GM08714 (cell line): ENCODE measurements around the gene RCSD1.
"Not testable (repeated sequence)": the region's sequence is repeated elsewhere in the genome, so short reads cannot be mapped to it uniquely, and the experiment has no call there.

Experiments
- H3K4me3 ChIP-seq: fragments of 200-500 bp; sonication (Bioruptor generic); 2 replicates; pipeline ENCODE4 v1.5.1; 2014; ENCODE audit warnings: mild to moderate bottlenecking, low read length, inconsistent platforms
- ZNF274 ChIP-seq: IDR thresholded peaks from 2 replicates; pipeline ENCODE4 v1.6.1; 2012; ENCODE audit warnings: mild to moderate bottlenecking, low read depth, low read length

The RCSD1 gene

GRCh38 chr1:167710836-167711235, 80.8 kb downstream of the RCSD1 start:
- no peak overlapping the region for H3K4me3 ChIP-seq
- TF ChIP-seq ZNF274, result no peak

- TF ChIP-seq ZNF274, result no peak
- no peak overlapping the region for H3K4me3 ChIP-seq
Measured at GRCh38 chr1:167711797-167712196, 81.8 kb downstream of the RCSD1 start.

- TF ChIP-seq ZNF274, result no peak
- peak overlapping the region; percentile 92 for H3K4me3 ChIP-seq
Measured at GRCh38 chr1:167713330-167714081, 83.5 kb downstream of the RCSD1 start.

- no peak for TF ChIP-seq ZNF274
- peak overlapping the region; percentile 92 for H3K4me3 ChIP-seq
Measured at GRCh38 chr1:167714098-167714438, 84.0 kb downstream of the RCSD1 start.

DNA sequence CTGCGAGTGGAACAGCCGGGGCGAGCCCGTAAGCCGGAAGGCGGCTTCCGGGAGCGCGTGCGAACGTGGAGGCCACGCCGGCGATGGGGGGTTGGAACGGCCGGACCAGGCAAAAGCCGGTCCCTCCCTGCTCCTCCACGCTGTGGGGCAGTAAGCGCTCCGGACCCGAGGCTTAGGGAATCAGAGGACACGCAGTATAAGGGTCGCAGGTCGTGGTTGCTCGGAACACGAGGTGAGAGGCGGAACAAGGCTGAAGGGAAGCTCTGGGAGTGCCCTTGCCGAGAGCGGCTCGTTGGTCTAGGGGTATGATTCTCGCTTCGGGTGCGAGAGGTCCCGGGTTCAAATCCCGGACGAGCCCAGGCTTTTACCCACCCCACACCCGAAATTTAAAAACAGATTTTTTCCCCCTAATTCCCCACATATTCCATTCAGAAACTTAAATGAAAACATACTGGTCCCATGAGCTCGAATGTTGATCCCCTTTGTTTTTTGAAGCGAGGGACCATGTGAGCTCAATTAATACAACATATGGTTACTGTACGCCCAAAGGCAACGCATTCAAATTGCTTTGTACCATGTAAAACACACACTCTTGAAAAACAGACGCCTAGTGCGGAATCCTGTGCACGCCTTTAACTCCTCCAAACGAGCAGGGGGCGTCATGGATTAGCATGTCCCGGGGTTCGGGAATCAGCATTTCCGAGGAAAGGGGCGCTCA, 84.6 kb downstream of the RCSD1 start:
- TF ChIP-seq ZNF274, result no peak
- peak overlapping the region; percentile 92 for H3K4me3 ChIP-seq

- TF ChIP-seq ZNF274, result no peak
- H3K4me3 ChIP-seq, result peak overlapping the region; percentile 92
Measured at GRCh38 chr1:167715157-167715999, 85.3 kb downstream of the RCSD1 start.

GRCh38 chr1:167716000-167716271, 85.9 kb downstream of the RCSD1 start:
- H3K4me3 ChIP-seq, result peak overlapping the region; percentile 62
- TF ChIP-seq ZNF274, result no peak

DNA sequence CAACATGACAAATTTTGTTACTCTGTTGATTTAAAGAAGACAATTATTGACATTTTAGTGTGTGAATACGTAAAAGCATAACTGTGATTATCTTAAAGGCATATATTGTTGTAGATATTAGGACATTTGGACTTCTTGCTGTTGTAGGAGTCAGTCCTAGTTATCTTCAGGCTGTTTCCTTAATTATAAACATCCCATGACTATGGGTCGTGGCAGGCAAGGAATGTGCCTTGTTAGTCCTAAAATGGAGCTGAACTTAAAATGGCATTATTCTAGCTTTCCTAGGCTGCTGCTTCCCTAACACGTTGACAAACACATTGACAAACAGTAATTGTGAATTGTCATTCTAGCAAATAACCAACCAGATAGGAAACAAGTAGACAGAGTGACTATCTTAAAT, 87.3 kb downstream of the RCSD1 start:
- no peak overlapping the region for H3K4me3 ChIP-seq
- no peak for TF ChIP-seq ZNF274

DNA sequence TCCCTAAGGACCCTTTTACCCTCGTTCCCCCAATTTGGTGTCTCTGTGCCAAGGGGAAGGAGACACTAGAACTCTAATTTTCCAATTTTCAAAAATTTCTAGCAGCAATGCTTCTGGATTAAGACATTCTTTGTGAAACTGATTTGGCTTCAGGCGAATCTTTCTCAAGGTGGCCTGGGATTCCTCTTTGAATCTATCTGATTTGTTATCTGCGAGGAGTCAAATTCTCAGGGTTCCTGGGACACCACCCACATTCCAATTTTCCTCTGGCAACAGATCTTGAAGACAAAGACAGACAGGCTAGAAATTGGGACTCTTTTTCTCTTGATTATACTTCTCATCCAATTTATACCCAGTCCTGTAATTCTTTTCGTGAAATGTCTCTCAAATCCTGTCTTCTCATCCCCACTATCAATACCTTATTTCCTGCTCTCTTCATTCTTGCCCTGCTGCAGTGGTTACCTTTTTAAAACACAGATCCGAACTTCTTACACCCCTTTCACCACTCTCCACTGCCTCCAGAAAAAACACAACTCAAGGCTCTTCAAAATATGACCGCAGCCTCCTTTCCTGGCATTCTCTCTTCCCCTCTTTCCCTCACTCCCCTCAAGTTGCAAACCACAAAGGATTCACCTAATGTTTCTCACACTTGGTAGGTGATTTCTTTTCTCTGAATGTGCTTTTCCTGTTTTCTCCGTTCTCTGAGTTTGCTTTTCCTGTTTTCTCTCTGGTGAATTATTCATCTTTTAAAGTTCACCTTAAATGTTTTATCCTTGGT, 89.1 kb downstream of the RCSD1 start:
- H3K4me3 ChIP-seq, result no peak overlapping the region
- no peak for TF ChIP-seq ZNF274

DNA sequence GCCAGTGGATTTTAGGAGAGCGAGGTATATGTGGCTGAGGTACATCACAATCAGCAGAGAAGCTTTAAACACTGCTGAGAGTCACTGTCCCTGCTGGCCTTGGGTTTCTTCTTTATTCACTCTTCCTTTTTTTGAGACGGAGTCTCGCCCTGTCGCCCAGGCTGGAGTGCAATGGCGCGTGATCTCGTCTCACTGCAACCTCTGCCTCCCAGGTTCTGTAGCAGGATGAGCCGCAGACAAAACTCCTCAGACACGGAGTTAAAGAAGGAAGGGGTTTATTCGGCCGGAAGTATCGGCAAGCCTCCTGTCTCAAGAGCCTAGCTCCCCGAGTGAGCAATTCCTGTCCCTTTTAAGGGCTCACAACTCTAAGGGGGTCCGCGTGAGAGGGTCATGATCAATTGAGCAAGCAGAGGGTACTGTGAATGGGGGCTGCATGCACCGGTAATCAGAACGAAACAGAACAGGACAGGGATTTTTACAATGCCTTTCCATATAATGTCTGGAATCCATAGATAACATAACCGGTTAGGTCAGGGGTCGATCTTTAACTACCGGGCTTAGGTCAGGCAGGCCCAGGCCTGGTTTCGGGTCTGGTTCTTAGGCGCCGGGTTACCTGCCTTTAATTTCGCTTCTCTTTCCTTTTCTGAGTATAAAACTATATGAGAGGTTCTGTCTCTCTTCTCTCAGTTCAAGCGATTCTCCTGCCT, 89.8 kb downstream of the RCSD1 start:
- not testable (repeated sequence) for H3K4me3 ChIP-seq

GRCh38 chr1:167720965-167721616, 91.1 kb downstream of the RCSD1 start:
- TF ChIP-seq ZNF274, result no peak
- H3K4me3 ChIP-seq, result peak overlapping the region; percentile 97

GRCh38 chr1:167721617-167722151, 91.7 kb downstream of the RCSD1 start, which contains the start of gene MPZL1:
TSS of gene MPZL1 (plus strand) at chr1:167721982. CDS start at chr1:167722152, 170 bp downstream.
- no peak for TF ChIP-seq ZNF274
- peak within 1 kb of the TSS; percentile 97 for H3K4me3 ChIP-seq
